Neuronal stem cell (in vitro differentiated cells): ENCODE data around the gene SKOR2.
A peak's percentile ranks its signal among the peaks of the same experiment; 100 is the strongest.

ENCODE experiments used
- DNase-seq: peaks from one replicate; pipeline ENCODE4 v3.0.0-alpha.2; 2013; ENCODE audit warnings: low spot score
- H2AFZ ChIP-seq: one replicate; pipeline ENCODE4 v1.6.1; 2013; ENCODE audit warnings: mild to moderate bottlenecking, low read length, inconsistent platforms
- H2AK5ac ChIP-seq: 2 replicates; pipeline ENCODE4 v1.6.1; 2013; ENCODE audit warnings: low read depth, mild to moderate bottlenecking, inconsistent platforms, low read length, moderate library complexity, mixed read lengths
- H2BK120ac ChIP-seq: 2 replicates; pipeline ENCODE4 v1.6.1; 2013; ENCODE audit warnings: low read depth, mild to moderate bottlenecking, inconsistent platforms, low read length, moderate library complexity, mixed read lengths
- H2BK12ac ChIP-seq: one replicate; pipeline ENCODE4 v1.6.1; 2013; ENCODE audit warnings: low read length, inconsistent platforms
- H2BK15ac ChIP-seq: 2 replicates; pipeline ENCODE4 v1.6.1; 2013; ENCODE audit warnings: mild to moderate bottlenecking, low read length, inconsistent platforms, mixed read lengths
- H2BK5ac ChIP-seq: one replicate; pipeline ENCODE4 v1.6.1; 2013; ENCODE audit warnings: inconsistent platforms, mild to moderate bottlenecking, low read length, moderate library complexity
- H3K14ac ChIP-seq: one replicate; pipeline ENCODE4 v1.6.1; 2013; ENCODE audit warnings: low read length, inconsistent platforms
- H3K18ac ChIP-seq: 2 replicates; pipeline ENCODE4 v1.6.1; 2013; ENCODE audit warnings: low read length, inconsistent platforms
- H3K23ac ChIP-seq: 2 replicates; pipeline ENCODE4 v1.6.1; 2013; ENCODE audit warnings: low read depth, mild to moderate bottlenecking, mixed read lengths, low read length, inconsistent platforms; ENCODE audit not compliant: poor library complexity
- H3K27ac ChIP-seq: replicated peaks from 3 replicates; pipeline ENCODE4 v1.5.1; 2013; ENCODE audit warnings: low read length, inconsistent platforms
- H3K27me3 ChIP-seq, 3 experiments: 2 replicates each; pipeline ENCODE4 v1.6.1; 2013; ENCODE audit warnings: low read length in 3 of 3, mild to moderate bottlenecking in 2 of 3, inconsistent platforms in 1 of 3, low read depth in 1 of 3, mixed read lengths in 1 of 3, moderate library complexity in 1 of 3; ENCODE audit not compliant: control insufficient read depth in 3 of 3, insufficient read depth in 3 of 3
- H3K36me3 ChIP-seq, 2 donors: replicated peaks in 1 of 2; 2 replicates each; pipeline ENCODE4 v1.6.1; 2013; ENCODE audit warnings: low read length in 2 of 2; ENCODE audit not compliant: control insufficient read depth in 2 of 2, insufficient read depth in 2 of 2
- H3K4ac ChIP-seq: 2 replicates; pipeline ENCODE4 v1.6.1; 2013; ENCODE audit warnings: inconsistent platforms, mild to moderate bottlenecking, low read length, moderate library complexity
- H3K4me1 ChIP-seq, 2 donors: 1 replicate in 1 of 2; 2 replicates in 1 of 2; pipeline ENCODE4 v1.6.1; 2013; ENCODE audit warnings: low read length in 2 of 2, low read depth in 1 of 2; ENCODE audit not compliant: control insufficient read depth in 2 of 2, insufficient read depth in 1 of 2
- H3K4me2 ChIP-seq: one replicate; pipeline ENCODE4 v1.6.1; 2013; ENCODE audit warnings: mild to moderate bottlenecking, low read length, inconsistent platforms; ENCODE audit not compliant: insufficient read depth, poor library complexity, severe bottlenecking
- H3K4me3 ChIP-seq, 2 donors: 2 replicates each; pipeline ENCODE4 v1.5.1; 2013; ENCODE audit warnings: low read length in 2 of 2, mild to moderate bottlenecking in 2 of 2, inconsistent platforms in 1 of 2, moderate library complexity in 1 of 2
- H3K79me1 ChIP-seq: one replicate; pipeline ENCODE4 v1.6.1; 2013; ENCODE audit warnings: low read depth, mild to moderate bottlenecking, inconsistent platforms, low read length, moderate library complexity
- H3K9ac ChIP-seq: one replicate; pipeline ENCODE4 v1.6.1; 2013; ENCODE audit warnings: mild to moderate bottlenecking, low read depth, low read length, inconsistent platforms; ENCODE audit not compliant: poor library complexity
- H3K9me3 ChIP-seq, 2 donors: replicated peaks in 1 of 2; 2 replicates each; pipeline versions ENCODE3 to v1.6.1; 2013; ENCODE audit warnings: low read length in 2 of 2, mild to moderate bottlenecking in 2 of 2, inconsistent platforms in 1 of 2, low read depth in 1 of 2, mixed read lengths in 1 of 2, moderate library complexity in 1 of 2; ENCODE audit not compliant: control insufficient read depth in 2 of 2, insufficient read depth in 1 of 2
- H4K8ac ChIP-seq: one replicate; pipeline ENCODE4 v1.6.1; 2013; ENCODE audit warnings: low read depth, mild to moderate bottlenecking, inconsistent platforms, low read length, moderate library complexity
- H4K91ac ChIP-seq: one replicate; pipeline ENCODE4 v1.6.1; 2013; ENCODE audit warnings: low read length, low read depth, mild to moderate bottlenecking, inconsistent platforms; ENCODE audit not compliant: poor library complexity
- WGBS, 2 donors: extraction: QIAGEN DNeasy Blood & Tissue Kit; methylation state at CpG; one replicate each; pipeline ENCODE4 v1.1.7; 2013; ENCODE audit warnings: missing lambda C conversion rate in 2 of 2, mixed read lengths in 1 of 2; ENCODE audit not compliant: insufficient read length in 2 of 2, insufficient replicate concordance in 1 of 2; ENCODE audit errors: extremely low coverage in 2 of 2; 5-methylcytosine and 5-hydroxymethylcytosine counted together

SKOR2 gene

GRCh38 chr18:47215554-47216138 lies 35.8 kb downstream of the SKOR2 start:
- peak; percentile 41 for DNase-seq
- H3K18ac ChIP-seq: no peak overlapping the region
- no peak overlapping the region for H3K23ac ChIP-seq
- no peak overlapping the region for H3K4ac ChIP-seq
- no peak overlapping the region for H2BK120ac ChIP-seq
- no peaks in the 10 kb centered on the region for H3K79me1 ChIP-seq
- H2AK5ac ChIP-seq: no peak overlapping the region
- H3K4me3 ChIP-seq: no peak overlapping the region
- no peak overlapping the region for H4K8ac ChIP-seq
- no peak overlapping the region for H2AFZ ChIP-seq
- no peaks in the 10 kb centered on the region for H3K9me3 ChIP-seq
- no peak overlapping the region for H2BK15ac ChIP-seq
- H2BK5ac ChIP-seq: no peak overlapping the region
- H4K91ac ChIP-seq: no peak overlapping the region
- no peak overlapping the region for H3K14ac ChIP-seq
- no peak overlapping the region for H3K9ac ChIP-seq
- peaks cover 0 to 58% (median 0%) of the 10 kb centered on the region in 3 experiments for H3K27me3 ChIP-seq
- no CpG with 5 or more reads among the region's 5 CpGs for WGBS, 2 donors
- no peak overlapping the region for H2BK12ac ChIP-seq
- H3K36me3 ChIP-seq: no peaks in the 10 kb centered on the region
- H3K27ac ChIP-seq: no peak overlapping the region
- H3K4me1 ChIP-seq: no peaks in the 10 kb centered on the region
- no peak overlapping the region for H3K4me2 ChIP-seq

- Histone ChIP-seq H2AK5ac (no peak overlapping the region), H3K27ac (no peak overlapping the region), H3K4me3 (no peak overlapping the region), H3K4me1 (peaks cover 0 to 12% of the 10 kb centered on the region in 2 donors), H3K14ac (no peak overlapping the region), H3K79me1 (no peaks in the 10 kb centered on the region), H2BK12ac (no peak overlapping the region), H3K18ac (no peak overlapping the region), H3K23ac (no peak overlapping the region), H3K27me3 (peaks cover 0 to 35% (median 0%) of the 10 kb centered on the region in 3 experiments), H2BK15ac (no peak overlapping the region), H3K4me2 (no peak overlapping the region), H2AFZ (no peak overlapping the region), H3K4ac (no peak overlapping the region), H3K36me3 (no peaks in the 10 kb centered on the region), H2BK120ac (no peak overlapping the region), H4K8ac (no peak overlapping the region), H4K91ac (no peak overlapping the region), H3K9ac (no peak overlapping the region), H3K9me3 (no peaks in the 10 kb centered on the region), H2BK5ac (no peak overlapping the region)
- WGBS, 2 donors: no CpG with 5 or more reads among the region's 1 CpG
- no peak for DNase-seq
These were observed 42.3 kb downstream of the SKOR2 start for GRCh38 chr18:47209171-47209570.

DNA sequence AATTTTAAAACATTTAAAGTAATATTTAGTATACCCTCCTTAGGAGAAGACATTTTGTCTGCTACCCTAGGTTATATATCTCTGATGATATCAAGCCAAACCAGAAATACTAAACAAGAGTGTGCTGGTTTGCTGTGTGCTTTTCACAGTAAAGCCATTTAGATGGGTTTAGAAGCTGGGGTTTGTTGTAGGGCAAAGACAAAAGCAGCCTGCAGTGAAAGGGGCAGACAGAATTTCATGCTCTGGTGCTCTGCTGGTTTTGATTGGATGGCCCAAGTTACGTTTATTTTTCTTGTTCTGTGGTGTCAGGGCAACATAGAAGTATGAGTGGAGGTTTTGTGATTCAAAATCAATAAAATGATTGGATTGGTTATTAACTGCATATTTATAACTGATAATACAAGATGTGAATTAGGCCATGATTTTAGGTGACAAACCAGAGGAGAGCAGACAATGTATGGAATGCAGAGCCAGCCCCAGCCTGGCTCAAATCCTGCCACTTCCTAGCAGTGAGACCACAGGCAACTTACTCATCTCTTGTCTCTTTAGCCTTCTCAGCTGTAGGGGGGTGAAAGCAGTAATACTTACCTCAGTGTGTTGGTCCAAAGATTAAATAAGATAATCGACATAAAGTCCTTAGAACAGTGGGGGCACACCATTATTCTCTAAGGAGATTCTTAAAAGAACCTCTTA lies 44.4 kb downstream of the SKOR2 start:
- Histone ChIP-seq H3K9me3 (no peaks in the 10 kb centered on the region), H2BK5ac (no peak overlapping the region), H3K14ac (no peak overlapping the region), H3K4me3 (no peak overlapping the region), H2AFZ (no peak overlapping the region), H2BK15ac (no peak overlapping the region), H3K9ac (no peak overlapping the region), H3K4me2 (no peak overlapping the region), H3K4me1 (peaks cover 0 to 12% of the 10 kb centered on the region in 2 donors), H3K27me3 (peaks cover 0 to 32% (median 0%) of the 10 kb centered on the region in 3 experiments), H3K18ac (no peak overlapping the region), H3K79me1 (no peaks in the 10 kb centered on the region), H2AK5ac (no peak overlapping the region), H2BK120ac (no peak overlapping the region), H2BK12ac (no peak overlapping the region), H4K8ac (no peak overlapping the region), H3K36me3 (no peaks in the 10 kb centered on the region), H3K4ac (no peak overlapping the region), H4K91ac (no peak overlapping the region), H3K27ac (no peak overlapping the region), H3K23ac (no peak overlapping the region)
- DNase-seq: no peak
- WGBS, 2 donors: no CpG with 5 or more reads among the region's 2 CpGs

- H3K79me1 ChIP-seq: no peaks in the 10 kb centered on the region
- no peak overlapping the region for H4K91ac ChIP-seq
- no peak overlapping the region for H3K14ac ChIP-seq
- H3K23ac ChIP-seq: no peak overlapping the region
- H3K4me1 ChIP-seq: peaks cover 0 to 12% of the 10 kb centered on the region in 2 donors
- no peak overlapping the region for H4K8ac ChIP-seq
- no peak overlapping the region for H2BK120ac ChIP-seq
- H3K18ac ChIP-seq: no peak overlapping the region
- H3K27ac ChIP-seq: no peak overlapping the region
- H3K4me2 ChIP-seq: no peak overlapping the region
- H3K4me3 ChIP-seq: no peak overlapping the region
- peaks cover 0 to 20% (median 0%) of the 10 kb centered on the region in 3 experiments for H3K27me3 ChIP-seq
- no CpG with 5 or more reads among the region's 3 CpGs for WGBS, 2 donors
- no peak overlapping the region for H2AFZ ChIP-seq
- H2BK12ac ChIP-seq: no peak overlapping the region
- DNase-seq: no peak
- H2BK5ac ChIP-seq: no peak overlapping the region
- no peak overlapping the region for H2AK5ac ChIP-seq
- H2BK15ac ChIP-seq: no peak overlapping the region
- H3K4ac ChIP-seq: no peak overlapping the region
- H3K9me3 ChIP-seq: no peaks in the 10 kb centered on the region
- H3K36me3 ChIP-seq: no peaks in the 10 kb centered on the region
- no peak overlapping the region for H3K9ac ChIP-seq
These were observed 46.4 kb downstream of the SKOR2 start for GRCh38 chr18:47204908-47205522.
